HL-60 (cell line): ENCODE measurements around the gene SERPINA6.

ENCODE experiments used
- DNase-seq, 2 experiments: peaks; one replicate each; pipeline ENCODE4 v3.0.0-alpha.2; 2010 to 2020; ENCODE audit warnings: low read depth in 1 of 2, low spot score in 1 of 2
- H3K27ac ChIP-seq: fragments of 250-450 bp; sonication (Bioruptor Pico); replicated peaks from 2 replicates; pipeline ENCODE4 v1.5.1; 2020; ENCODE audit warnings: mild to moderate bottlenecking, moderate library complexity
- H3K27me3 ChIP-seq: fragments of 250-450 bp; sonication (Bioruptor Pico); 2 replicates; pipeline ENCODE4 v1.5.1; 2021; ENCODE audit warnings: mild to moderate bottlenecking, moderate library complexity; ENCODE audit not compliant: insufficient read depth, poor library complexity, severe bottlenecking
- H3K4me3 ChIP-seq: replicated peaks from 2 replicates; pipeline ENCODE4 v1.5.1; 2011; ENCODE audit warnings: mild to moderate bottlenecking, control low read depth, low read length; ENCODE audit not compliant: insufficient read depth
- GABPA ChIP-seq: IDR thresholded peaks from 2 replicates; pipeline ENCODE4 v1.6.1; 2012; ENCODE audit warnings: low read depth
- POLR2AphosphoS5 ChIP-seq: IDR thresholded peaks from 2 replicates; pipeline ENCODE4 v1.6.1; 2012; ENCODE audit warnings: low read depth
- SPI1 ChIP-seq: IDR thresholded peaks from 2 replicates; pipeline ENCODE4 v1.6.1; 2012; ENCODE audit warnings: low read depth, mild to moderate bottlenecking, borderline replicate concordance
- TF ChIP-seq, protein P1 (sequence below): IDR thresholded peaks from 2 replicates; pipeline ENCODE4 v1.6.1; 2012; ENCODE audit warnings: low read depth; ENCODE audit not compliant: insufficient replicate concordance
- TF ChIP-seq, protein P2 (sequence below): IDR thresholded peaks from one replicate; pipeline ENCODE4 v1.5.1; 2011; ENCODE audit warnings: low read length, control low read depth, inconsistent platforms; ENCODE audit not compliant: insufficient read depth

Gene SERPINA6

GRCh38 chr14:94305620-94306019 is 17.5 kb downstream of the SERPINA6 start:
- TF ChIP-seq SPI1 (no peak), POLR2AphosphoS5 (no peak), GABPA (no peak)
- TF ChIP-seq, protein P1, sequence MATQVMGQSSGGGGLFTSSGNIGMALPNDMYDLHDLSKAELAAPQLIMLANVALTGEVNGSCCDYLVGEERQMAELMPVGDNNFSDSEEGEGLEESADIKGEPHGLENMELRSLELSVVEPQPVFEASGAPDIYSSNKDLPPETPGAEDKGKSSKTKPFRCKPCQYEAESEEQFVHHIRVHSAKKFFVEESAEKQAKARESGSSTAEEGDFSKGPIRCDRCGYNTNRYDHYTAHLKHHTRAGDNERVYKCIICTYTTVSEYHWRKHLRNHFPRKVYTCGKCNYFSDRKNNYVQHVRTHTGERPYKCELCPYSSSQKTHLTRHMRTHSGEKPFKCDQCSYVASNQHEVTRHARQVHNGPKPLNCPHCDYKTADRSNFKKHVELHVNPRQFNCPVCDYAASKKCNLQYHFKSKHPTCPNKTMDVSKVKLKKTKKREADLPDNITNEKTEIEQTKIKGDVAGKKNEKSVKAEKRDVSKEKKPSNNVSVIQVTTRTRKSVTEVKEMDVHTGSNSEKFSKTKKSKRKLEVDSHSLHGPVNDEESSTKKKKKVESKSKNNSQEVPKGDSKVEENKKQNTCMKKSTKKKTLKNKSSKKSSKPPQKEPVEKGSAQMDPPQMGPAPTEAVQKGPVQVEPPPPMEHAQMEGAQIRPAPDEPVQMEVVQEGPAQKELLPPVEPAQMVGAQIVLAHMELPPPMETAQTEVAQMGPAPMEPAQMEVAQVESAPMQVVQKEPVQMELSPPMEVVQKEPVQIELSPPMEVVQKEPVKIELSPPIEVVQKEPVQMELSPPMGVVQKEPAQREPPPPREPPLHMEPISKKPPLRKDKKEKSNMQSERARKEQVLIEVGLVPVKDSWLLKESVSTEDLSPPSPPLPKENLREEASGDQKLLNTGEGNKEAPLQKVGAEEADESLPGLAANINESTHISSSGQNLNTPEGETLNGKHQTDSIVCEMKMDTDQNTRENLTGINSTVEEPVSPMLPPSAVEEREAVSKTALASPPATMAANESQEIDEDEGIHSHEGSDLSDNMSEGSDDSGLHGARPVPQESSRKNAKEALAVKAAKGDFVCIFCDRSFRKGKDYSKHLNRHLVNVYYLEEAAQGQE, result no peak
- TF ChIP-seq, protein P2, sequence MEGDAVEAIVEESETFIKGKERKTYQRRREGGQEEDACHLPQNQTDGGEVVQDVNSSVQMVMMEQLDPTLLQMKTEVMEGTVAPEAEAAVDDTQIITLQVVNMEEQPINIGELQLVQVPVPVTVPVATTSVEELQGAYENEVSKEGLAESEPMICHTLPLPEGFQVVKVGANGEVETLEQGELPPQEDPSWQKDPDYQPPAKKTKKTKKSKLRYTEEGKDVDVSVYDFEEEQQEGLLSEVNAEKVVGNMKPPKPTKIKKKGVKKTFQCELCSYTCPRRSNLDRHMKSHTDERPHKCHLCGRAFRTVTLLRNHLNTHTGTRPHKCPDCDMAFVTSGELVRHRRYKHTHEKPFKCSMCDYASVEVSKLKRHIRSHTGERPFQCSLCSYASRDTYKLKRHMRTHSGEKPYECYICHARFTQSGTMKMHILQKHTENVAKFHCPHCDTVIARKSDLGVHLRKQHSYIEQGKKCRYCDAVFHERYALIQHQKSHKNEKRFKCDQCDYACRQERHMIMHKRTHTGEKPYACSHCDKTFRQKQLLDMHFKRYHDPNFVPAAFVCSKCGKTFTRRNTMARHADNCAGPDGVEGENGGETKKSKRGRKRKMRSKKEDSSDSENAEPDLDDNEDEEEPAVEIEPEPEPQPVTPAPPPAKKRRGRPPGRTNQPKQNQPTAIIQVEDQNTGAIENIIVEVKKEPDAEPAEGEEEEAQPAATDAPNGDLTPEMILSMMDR, result no peak
- no peak for DNase-seq

DNA sequence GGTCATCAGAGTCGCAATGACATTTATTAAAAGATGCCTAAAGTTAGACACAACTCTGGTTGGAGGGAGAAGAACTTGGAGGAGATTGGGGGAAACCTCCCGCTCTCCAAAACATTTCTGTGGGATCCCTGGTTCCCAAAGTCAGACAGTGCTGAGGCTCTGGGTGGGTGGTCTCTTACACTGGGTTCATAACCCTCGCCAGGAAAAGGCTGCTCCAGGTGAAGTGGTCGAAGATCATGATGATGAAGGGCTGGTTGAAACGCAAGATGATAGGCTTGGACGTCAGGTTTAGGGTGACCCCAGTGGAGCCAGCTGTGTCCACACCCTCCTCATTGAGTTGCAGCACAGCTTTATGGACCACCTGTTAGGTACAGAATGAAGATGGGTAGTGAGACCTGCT is 18.9 kb downstream of the SERPINA6 start:
- no peak for TF ChIP-seq SPI1
- TF ChIP-seq, protein P2, result no peak
- TF ChIP-seq, protein P1, result no peak
- no peak for TF ChIP-seq POLR2AphosphoS5
- TF ChIP-seq GABPA, result no peak
- Histone ChIP-seq H3K27ac (no peak overlapping the region), H3K4me3 (no peak overlapping the region), H3K27me3 (no peaks in the 10 kb centered on the region)
- DNase-seq, result no peak

More at GRCh38 chr14:94305620-94306019, 17.5 kb downstream of the SERPINA6 start:
- no peaks in the 10 kb centered on the region for H3K27me3 ChIP-seq
- no peak overlapping the region for H3K27ac ChIP-seq
- no peak overlapping the region for H3K4me3 ChIP-seq

GRCh38 chr14:94303111-94303510 is 20.0 kb downstream of the SERPINA6 start:
- no peak for DNase-seq
- TF ChIP-seq GABPA (no peak), POLR2AphosphoS5 (no peak), SPI1 (no peak)
- TF ChIP-seq, protein P1, result no peak
- TF ChIP-seq, protein P2, result no peak
- H3K27ac ChIP-seq, result no peak overlapping the region
- no peaks in the 10 kb centered on the region for H3K27me3 ChIP-seq
- no peak overlapping the region for H3K4me3 ChIP-seq
